Measurements from ENCODE around the gene ATP5PB.

Gene ATP5PB

GRCh38 chr1:111446546-111446945 lies 2.7 kb upstream of the ATP5PB start:
- TF ChIP-seq, protein P1, sequence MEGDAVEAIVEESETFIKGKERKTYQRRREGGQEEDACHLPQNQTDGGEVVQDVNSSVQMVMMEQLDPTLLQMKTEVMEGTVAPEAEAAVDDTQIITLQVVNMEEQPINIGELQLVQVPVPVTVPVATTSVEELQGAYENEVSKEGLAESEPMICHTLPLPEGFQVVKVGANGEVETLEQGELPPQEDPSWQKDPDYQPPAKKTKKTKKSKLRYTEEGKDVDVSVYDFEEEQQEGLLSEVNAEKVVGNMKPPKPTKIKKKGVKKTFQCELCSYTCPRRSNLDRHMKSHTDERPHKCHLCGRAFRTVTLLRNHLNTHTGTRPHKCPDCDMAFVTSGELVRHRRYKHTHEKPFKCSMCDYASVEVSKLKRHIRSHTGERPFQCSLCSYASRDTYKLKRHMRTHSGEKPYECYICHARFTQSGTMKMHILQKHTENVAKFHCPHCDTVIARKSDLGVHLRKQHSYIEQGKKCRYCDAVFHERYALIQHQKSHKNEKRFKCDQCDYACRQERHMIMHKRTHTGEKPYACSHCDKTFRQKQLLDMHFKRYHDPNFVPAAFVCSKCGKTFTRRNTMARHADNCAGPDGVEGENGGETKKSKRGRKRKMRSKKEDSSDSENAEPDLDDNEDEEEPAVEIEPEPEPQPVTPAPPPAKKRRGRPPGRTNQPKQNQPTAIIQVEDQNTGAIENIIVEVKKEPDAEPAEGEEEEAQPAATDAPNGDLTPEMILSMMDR (IDR thresholded peaks at IDR 0.05; ENCODE audit: insufficient read depth, low read depth, low read length, missing control alignments) = no peak
- no peak overlapping the region for H3K4me3 ChIP-seq (ENCODE audit: low read length)
- no peak for DNase-seq (ENCODE audit: low read depth)

DNA sequence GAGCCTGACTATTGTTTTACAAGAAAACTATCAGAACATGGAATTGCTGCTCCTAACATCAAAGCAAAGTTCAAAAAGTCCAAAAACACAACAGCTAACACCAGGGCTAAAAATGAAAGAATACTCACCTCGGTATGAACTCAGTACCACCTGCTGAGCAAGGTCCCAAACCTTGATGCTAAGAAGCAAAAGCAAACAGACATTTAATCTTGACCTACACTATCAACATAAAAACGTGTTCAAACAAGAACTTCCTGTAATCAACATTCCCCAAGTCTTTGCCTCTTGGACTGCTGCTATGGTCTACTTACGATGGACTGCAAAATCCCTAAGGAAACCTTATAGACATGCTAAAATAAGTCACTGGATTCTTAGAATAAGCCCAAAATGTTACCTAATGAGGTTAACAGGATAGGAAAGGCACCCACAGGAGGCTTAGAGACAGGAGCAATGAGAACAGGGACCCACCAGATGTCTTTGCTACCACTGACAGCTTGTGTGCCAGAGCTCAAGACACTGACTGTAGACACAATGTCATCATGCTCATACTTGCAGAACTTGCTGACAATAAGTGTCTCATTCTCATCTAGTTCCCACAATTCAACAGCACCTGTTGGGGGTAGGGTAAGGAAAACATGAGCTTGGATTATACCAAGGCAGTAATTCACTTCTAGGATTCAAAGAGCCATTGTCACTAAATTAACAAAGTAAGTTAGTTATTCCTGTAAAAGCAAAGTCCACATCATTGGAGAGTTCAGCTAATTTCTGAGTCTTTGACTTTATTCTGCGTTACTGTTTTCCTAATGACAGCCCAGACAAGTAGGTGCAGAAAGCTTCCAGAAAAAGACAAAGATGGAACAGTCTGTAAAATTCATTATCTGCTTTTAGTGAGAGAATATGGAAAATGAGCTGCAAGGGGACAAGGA lies 2.0 kb upstream of the ATP5PB start:
- TF ChIP-seq, protein P1 (IDR thresholded peaks at IDR 0.05; ENCODE audit: insufficient read depth, low read depth, low read length, missing control alignments) = no peak
- DNase-seq (ENCODE audit: low read depth) = peak; percentile 75
- peak overlapping the region; percentile 100 for H3K4me3 ChIP-seq (ENCODE audit: low read length)

GRCh38 chr1:111448482-111448917 lies 764 bp upstream of the ATP5PB start:
- TF ChIP-seq, protein P1 (IDR thresholded peaks at IDR 0.05; ENCODE audit: insufficient read depth, low read depth, low read length, missing control alignments) = no peak
- peak overlapping the region; percentile 100 for H3K4me3 ChIP-seq (ENCODE audit: low read length)
- peak; percentile 51 for DNase-seq (ENCODE audit: low read depth)

GRCh38 chr1:111449703-111450017 lies 396 bp downstream of the ATP5PB start:
- TF ChIP-seq, protein P1 (IDR thresholded peaks at IDR 0.05; ENCODE audit: insufficient read depth, low read depth, low read length, missing control alignments) = no peak
- DNase-seq (ENCODE audit: low read depth) = no peak
- H3K4me3 ChIP-seq (ENCODE audit: low read length) = peak overlapping the region; percentile 100

- DNase-seq (ENCODE audit: low read depth) = no peak
- peak overlapping the region; percentile 100 for H3K4me3 ChIP-seq (ENCODE audit: low read length)
Observed at GRCh38 chr1:111450185-111450584, 921 bp downstream of the ATP5PB start.

DNA sequence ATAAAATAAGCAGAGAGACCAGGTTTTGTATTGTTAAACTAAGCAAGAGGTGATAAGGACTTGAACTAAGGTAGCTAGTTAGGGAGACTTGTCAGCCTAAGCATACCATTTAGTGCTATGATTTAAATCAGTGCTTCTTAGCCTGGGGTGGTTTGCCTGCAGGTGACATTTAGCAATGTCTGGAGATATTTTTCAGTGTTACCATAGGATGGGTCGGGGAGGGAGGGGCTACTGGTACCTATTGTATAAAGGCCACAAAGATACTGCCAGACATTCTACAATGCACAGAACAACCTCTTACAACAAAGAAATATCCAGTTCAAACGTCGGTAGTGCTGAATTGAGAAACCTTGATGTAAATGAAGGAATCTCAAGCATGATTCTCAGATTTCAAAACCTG lies 3.3 kb downstream of the ATP5PB start:
- no peak for DNase-seq (ENCODE audit: low read depth)
- TF ChIP-seq, protein P1 (IDR thresholded peaks at IDR 0.05; ENCODE audit: insufficient read depth, low read depth, low read length, missing control alignments) = no peak
- H3K4me3 ChIP-seq (ENCODE audit: low read length) = no peak overlapping the region

More at GRCh38 chr1:111450185-111450584, 921 bp downstream of the ATP5PB start:
- TF ChIP-seq, protein P1 (IDR thresholded peaks at IDR 0.05; ENCODE audit: insufficient read depth, low read depth, low read length, missing control alignments) = no peak
